Activated CD4-positive, alpha-beta T cell treated with anti-CD3 and anti-CD28 coated beads for 36 hours (primary cell): ENCODE measurements around the gene GAA. TPM values are rescaled to one million over a fixed set of nuclear protein-coding genes. Genes with fewer than 3 reads are reported as not detected.

Source experiments
- microRNA-seq: library from miRNA; unstranded; fragments of <30 nt; microRNA quantifications from one replicate; pipeline ENCODE4 v1.2.0, GENCODE V29; 2021; ENCODE audit warnings: borderline replicate concordance
- total RNA-seq, 2 experiments: library from RNA; stranded (reverse); gene quantifications; one replicate each; pipeline ENCODE4 v1.2.3, GENCODE V29; 2021

The GAA gene
- total RNA-seq, 2 experiments from 2014 or later: 28.4 to 32.8 TPM

Small RNAs within 50 kb of the gene (microRNA-seq; reads per million reads assigned to microRNA genes)
- not detected for gene MIR1268B

Other genes with a start within 250 kb of the GAA start
- 10 to 100 TPM in 1 of 2 experiments, 1 to 10 TPM in 1; 8.3 to 10.4 TPM for gene TBC1D16, start 65.7 kb upstream of the GAA start, total RNA-seq
- gene CCDC40, start 64.9 kb upstream of the GAA start, total RNA-seq: under 1 TPM; 0.56 to 0.57 TPM
- 100 to 1,000 TPM; 103 to 141 TPM for gene EIF4A3, start 45.5 kb downstream of the GAA start, total RNA-seq
- gene CARD14, start 68.4 kb downstream of the GAA start, total RNA-seq: not detected
- 10 to 100 TPM; 20.2 to 22.7 TPM for gene SGSH, start 118.8 kb downstream of the GAA start, total RNA-seq
- gene SLC26A11, start 118.8 kb downstream of the GAA start, total RNA-seq: 1 to 10 TPM; 4.7 to 4.9 TPM
- gene RNF213, start 159.3 kb downstream of the GAA start, total RNA-seq: 100 to 1,000 TPM; 334 to 366 TPM